Fibroblast of skin of right biceps (primary cell): ENCODE data around the gene SLC6A9.

ENCODE experiments used
- DNase-seq: peaks from one replicate; pipeline ENCODE4 v3.0.0-alpha.2; 2013

The SLC6A9 gene

DNA sequence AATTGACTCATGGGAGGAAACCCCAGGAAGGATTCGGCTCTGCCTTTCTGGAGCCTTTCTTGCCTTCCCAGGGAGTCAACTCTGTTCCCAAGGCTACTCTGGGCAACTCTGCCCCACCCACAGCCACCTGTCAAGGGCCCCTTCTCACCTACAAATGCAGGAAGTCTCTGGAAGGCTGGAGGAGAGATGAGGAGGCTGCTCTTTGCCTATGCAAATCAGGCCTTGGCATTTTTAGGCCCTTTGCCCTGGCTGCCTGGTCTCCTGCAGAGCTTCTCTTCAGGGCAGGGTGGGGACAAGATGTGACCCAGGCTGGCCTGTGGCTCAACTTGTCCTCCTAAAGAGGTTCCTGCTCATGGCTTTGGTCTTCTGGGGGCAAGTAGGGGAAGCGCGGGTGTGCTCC, 5.4 kb downstream of the SLC6A9 start:
- no peak for DNase-seq

DNA sequence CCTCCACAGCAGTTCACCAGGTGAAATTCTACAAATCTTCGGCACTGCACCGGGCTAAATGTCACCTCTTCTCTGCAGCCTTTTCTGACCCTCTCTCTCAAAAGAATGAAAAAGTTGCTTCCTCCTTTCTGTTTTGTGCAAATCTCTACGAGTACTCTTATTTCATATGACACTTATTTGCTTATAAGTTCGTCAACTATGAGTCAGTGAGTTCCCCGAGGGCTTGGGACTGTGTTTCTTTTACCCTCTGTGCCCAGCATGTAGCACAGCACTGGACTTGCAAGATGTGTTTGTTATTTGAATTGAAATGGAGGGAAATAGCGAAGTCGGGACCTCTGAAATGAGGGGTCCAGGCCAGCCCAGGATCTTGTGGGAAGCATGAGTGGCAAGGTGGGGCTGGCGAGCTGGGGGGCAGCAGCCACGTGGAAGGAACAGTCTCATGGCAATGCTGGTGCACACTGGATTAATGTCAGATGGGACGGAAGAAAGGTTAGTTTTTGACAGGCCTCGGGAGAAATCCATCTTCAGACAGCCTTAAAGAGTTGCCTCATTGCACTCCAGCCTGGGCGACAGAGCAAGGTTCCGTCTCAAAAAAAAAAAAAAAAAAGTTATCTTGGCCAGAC, 6.2 kb downstream of the SLC6A9 start:
- DNase-seq = no peak

GRCh38 chr1:44024031-44024902, 7.0 kb downstream of the SLC6A9 start:
- DNase-seq = no peak

DNA sequence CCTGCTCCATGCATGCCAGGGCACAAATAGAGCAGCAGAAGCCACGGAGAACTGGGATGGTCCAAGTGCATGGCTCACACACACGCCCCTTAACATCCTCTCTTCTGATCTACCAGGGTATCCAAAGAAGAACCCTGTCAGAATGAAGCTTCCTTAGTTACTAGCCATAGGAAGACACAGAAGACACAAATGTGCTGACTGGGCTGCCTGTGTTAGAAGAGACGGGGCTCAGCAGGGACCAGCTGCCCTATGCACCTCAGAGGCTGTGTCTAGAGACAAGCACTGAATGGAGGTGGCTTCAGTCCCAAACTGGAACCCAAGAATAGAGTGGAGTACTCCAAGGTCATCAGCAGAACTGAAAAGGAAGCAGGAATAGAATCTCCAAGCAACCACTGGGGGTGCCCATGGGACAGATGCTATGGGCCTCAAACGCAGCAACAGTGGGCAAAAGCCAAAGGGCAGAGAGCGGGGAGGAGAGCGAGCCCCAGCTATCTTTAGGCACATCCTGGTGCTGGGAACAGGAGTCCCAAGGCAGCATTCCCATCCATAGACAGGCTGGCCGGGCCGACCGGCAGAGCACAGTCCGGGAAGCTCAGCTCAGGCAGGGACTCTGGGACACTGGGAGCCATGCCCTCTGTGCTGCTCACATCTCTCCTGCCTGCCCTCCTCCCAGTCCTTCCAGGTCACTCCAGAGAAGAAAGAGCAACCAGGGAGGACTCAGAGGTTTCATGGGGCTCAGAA, 9.5 kb downstream of the SLC6A9 start:
- no peak for DNase-seq

GRCh38 chr1:44021156-44021555, 10.1 kb downstream of the SLC6A9 start:
- no peak for DNase-seq

- no peak for DNase-seq
These were observed 10.8 kb downstream of the SLC6A9 start for GRCh38 chr1:44020464-44020863.

DNA sequence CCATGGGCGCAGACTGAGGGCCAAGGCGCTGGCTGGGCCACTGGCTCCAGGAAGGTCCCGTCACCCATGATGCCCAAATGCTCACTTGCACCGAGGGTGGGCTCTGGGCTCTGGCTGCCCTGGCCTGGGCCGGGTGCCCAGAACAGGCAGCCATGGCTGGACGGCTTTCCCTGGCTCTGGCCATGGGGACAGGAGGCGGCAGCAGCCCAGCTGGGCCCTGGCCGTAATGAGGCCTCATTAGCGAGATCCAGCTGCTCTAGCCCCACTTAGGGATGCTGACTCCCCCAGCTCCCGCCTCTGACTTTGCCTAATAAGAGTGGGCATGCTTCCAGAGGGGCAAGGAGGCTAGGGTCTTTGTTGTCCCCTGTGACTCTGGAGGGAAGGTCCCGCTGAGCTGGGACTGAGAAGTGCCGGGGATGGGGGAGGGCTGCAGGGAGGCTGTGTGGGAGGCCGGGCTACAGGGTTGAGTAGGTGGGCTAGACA, 11.8 kb downstream of the SLC6A9 start:
- DNase-seq = no peak

DNA sequence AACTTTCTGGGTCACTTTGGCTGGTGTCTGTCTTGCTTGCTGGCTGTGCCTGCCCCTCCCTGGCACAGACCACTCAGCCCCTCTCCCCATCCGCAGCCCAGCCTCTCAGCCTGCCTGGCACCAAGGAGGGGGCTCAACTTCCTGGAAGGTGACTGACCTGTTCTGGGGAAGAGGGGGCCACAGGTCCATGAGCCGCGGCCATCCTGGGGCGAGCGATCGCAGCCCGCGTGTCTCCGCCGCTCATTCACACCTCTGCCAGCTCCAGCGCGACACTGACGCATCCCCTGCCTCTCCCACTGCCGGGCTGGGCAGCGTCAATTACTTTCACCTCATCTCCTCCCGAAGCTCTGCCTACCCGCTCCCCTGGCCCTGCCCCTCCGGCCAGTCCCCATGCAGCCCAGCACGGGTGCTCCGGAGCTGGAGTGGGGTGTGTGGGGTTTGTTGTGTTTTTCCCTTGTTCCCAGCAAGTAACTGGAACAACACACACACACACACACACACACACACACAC, 14.3 kb downstream of the SLC6A9 start:
- no peak for DNase-seq

DNA sequence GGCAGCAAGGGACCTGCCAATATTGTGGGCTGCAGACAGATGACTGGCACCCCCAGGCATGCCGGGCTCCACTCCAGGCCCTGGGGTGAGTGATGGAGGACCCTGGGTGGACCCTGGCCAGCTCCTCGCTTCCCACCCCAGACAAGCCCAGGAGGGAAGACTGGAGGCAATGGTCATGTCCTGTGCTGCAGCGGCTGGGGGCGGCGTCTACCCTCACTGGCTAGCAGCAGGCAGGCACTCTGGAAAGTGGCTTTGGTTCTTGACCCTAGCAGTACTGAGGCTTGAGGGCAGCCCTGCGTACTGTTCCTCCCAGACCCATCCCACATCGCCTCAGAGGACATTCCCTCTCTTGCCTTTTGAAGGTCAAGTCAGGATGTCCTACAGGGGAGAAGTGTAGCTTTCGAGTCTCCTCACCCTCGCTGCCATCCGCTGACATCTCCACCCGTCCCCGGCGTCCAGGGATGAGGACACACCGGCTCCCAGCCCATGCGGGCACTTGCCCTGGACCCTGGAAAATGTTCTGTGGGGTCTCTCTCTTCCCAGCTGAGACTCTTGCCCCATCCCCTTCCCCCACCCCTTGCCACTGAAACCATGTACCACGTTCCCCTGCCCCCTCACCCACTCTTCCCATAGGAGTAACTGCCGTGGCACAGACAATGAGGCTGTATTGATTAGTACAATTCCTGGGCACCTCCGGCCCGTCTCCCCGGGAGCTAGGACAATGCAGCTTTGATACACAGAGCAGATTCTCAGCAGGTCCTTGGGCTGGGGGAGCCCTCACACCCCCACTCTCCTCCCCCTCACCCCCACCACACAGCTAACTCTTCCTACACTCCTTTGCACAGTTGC, 15.0 kb downstream of the SLC6A9 start:
- DNase-seq = no peak

DNA sequence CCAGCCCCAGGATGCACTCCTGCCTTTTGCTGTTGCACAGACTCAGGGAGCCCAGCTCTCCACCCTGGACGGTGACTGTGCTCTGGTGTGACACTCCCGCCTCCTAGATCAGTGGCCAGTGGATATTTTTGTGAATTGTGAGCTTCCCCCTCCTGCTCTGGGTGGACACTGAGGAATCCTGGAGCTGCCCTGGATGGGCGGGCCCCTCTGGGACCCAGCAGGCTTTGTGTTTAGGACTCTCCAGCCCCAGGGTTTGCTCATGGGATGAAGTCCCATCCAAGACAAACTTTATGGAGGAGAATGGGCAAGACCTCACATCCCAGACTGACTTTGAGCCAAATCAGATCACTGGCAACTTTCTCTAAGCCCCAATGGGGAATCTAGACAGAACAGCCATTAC, 16.1 kb downstream of the SLC6A9 start:
- DNase-seq = no peak

GRCh38 chr1:44014365-44015104, 16.7 kb downstream of the SLC6A9 start:
- DNase-seq = no peak

DNA sequence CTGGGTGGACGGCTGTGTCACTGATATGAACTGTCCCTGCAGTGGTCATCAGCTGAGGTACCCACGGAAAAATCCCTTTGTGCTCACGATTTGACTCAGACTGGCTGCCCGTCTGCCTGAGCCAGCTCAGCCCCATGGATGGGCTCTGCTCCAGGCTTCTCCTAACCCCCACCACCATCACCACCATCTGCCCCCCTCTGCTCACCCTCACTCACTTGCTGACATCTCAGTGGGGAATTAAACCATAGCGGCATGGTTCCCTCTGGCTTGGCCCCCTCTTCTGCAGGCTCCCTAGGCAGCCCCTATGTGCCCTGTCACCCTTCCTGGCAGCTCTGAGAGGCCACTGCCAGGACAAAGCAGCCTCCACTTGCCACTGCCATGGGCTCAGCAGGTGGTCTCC, 17.3 kb downstream of the SLC6A9 start:
- DNase-seq = no peak

DNA sequence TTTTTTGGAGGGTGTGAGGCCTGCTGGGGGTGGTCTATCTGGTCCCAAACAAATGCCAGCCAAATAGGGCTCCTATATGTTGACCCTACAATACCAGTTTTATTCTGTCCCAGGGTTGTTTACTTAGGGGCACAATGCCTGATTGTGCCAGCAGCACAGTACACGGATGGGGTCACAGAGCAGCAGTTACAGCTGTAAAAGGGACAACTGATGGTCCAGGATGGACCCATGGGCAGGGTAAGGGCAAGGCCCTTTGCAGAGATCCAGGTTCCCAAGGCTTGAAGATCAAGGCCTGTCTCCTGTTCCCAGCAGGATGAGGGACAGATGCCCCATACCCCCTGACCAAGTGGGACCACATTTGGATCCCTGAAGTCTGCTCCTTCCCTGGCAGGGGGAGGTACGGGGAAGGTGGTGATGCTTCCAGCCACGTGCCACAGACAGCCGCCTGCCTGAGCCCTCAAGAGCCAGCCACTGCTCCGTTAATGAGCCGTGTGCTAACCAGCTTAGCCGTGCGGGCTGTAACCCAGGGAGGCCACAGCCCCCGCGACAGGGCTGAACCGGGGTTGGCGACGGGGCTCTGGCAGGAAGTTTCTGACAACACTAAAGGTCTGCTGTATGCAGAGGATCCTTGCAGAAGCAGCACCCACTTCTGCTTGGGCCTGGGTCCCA, 18.2 kb downstream of the SLC6A9 start:
- DNase-seq = no peak

DNA sequence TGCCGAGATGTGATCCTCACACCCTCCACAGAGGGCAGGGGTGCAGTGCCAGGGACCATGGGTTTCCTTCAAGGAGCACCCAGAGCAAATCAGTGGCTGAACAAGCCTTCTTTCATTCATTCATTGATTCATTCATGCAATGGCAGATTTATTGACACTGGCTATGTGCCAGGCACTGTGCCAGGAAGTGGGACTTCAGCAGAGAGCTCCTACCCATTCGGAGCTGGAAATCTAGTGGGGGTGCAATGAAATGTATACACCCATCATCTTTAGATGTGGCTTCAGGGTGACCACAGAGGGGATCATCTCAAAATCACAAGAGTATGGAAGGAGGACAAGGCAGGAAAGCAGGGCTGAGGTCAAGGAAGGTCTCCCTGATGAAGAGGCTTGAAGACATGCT, 18.9 kb downstream of the SLC6A9 start:
- no peak for DNase-seq

GRCh38 chr1:44010935-44011471, 20.3 kb downstream of the SLC6A9 start:
- DNase-seq = no peak

DNA sequence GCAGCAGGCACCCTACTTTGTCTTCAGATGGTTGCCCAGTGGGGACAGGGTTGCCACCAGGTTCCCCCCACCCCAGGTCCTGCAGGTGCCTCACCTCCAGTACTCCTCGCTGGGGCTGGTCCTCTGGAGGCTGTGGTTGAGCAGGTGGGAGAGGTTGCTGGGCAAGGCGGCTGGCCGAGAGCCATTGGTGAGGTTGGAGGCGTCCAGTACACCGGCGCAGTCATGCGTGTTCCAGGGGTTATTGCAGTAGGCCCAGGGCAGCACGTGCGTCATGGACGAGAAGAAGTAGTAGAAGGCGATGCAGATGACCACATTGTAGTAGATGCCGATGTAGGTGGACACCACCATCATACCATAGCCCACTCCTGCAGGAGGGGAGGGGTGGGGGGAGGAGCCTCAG, 23.0 kb downstream of the SLC6A9 start:
- DNase-seq = no peak

DNA sequence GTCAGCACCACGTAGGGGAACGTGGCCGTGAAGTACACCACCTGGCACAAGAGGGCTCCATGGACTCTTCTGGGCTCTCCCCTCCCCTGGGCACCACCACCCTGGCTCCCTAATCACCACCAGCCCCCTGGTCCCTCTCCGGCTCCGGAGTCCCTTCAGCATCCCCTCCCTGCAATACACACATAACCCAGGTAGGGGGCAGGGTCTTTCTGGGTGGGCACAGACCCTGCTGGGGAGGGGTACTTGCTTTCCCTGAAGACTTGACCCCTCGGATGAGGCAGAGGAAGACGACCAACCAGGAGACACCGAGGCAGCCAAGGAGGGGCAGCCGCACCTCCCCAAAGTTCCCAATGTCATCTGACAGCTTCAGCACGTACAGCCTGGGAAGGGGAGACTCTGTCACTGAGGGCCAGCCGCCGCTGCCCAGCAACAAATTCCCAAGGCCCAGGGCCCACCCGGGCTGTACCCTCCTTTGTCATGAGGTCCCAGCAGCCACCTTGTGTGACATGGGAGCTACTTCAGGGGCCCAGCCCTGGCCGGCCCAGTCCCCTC, 28.6 kb downstream of the SLC6A9 start:
- DNase-seq = no peak

DNA sequence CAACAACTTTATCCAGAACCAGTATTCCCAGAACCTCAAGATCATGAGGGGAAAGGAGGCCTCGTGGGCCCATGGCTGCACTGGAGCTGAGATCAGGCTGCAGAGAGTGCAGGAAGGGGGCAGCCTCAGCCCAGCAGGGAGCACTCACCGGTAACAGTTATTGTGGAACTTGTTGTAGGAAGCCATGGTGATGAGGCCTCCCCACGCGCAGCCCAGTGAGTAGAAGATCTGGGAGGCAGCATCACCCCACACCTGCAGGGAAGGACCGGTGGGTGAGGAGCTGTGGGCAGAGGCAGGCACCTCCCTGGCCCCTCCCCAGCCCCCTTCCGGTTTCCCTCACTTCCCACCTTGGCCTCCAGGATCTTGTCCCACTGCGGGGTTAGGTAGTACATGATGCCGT, 29.1 kb downstream of the SLC6A9 start:
- no peak for DNase-seq

- DNase-seq = no peak
These were observed 31.1 kb downstream of the SLC6A9 start for GRCh38 chr1:44000122-44000665.

- DNase-seq = no peak
These were observed 31.8 kb downstream of the SLC6A9 start for GRCh38 chr1:43999455-43999854.
